ENCODE data around the gene LRRN2. TPM values are rescaled to one million over a fixed set of nuclear protein-coding genes. Genes with fewer than 3 reads are reported as not detected.

Gene LRRN2
- total RNA-seq, 1 donor from 2014 or later = 3.9 TPM

GRCh38 chr1:204618148-204618760, 67.3 kb downstream of the LRRN2 start:
- H3K27ac Mint-ChIP-seq = no peak overlapping the region
- no peaks in the 10 kb centered on the region for H3K36me3 Mint-ChIP-seq
- TF ChIP-seq CTCF (IDR thresholded peaks at IDR 0.05; ENCODE audit: unreplicated experiment) = no peak
- no peaks in the 10 kb centered on the region for H3K9me3 Mint-ChIP-seq
- peaks cover 18% of the 10 kb centered on the region for H3K27me3 Mint-ChIP-seq (ENCODE audit: low read depth)
- H3K4me1 Mint-ChIP-seq = peaks cover 14% of the 10 kb centered on the region
- DNase-seq (ENCODE audit: low spot score in 2 of 2, unreplicated experiment in 2 of 2) = no peak
- no peak overlapping the region for H3K4me3 Mint-ChIP-seq

GRCh38 chr1:204617256-204618147, 68.0 kb downstream of the LRRN2 start:
- Mint-ChIP-seq H3K4me3 (no peak overlapping the region), H3K27me3 (ENCODE audit: low read depth) (peaks cover 22% of the 10 kb centered on the region), H3K9me3 (no peaks in the 10 kb centered on the region), H3K4me1 (peaks cover 8% of the 10 kb centered on the region), H3K36me3 (no peaks in the 10 kb centered on the region), H3K27ac (no peak overlapping the region)
- DNase-seq (ENCODE audit: low spot score in 2 of 2, unreplicated experiment in 2 of 2) = no peak
- no peak for TF ChIP-seq CTCF (IDR thresholded peaks at IDR 0.05; ENCODE audit: unreplicated experiment)

GRCh38 chr1:204616641-204617040, 68.9 kb downstream of the LRRN2 start:
- H3K4me1 Mint-ChIP-seq = peaks cover 8% of the 10 kb centered on the region
- H3K9me3 Mint-ChIP-seq = no peaks in the 10 kb centered on the region
- peaks cover 25% of the 10 kb centered on the region for H3K27me3 Mint-ChIP-seq (ENCODE audit: low read depth)
- TF ChIP-seq CTCF (IDR thresholded peaks at IDR 0.05; ENCODE audit: unreplicated experiment) = no peak
- no peaks in the 10 kb centered on the region for H3K36me3 Mint-ChIP-seq
- no peak overlapping the region for H3K27ac Mint-ChIP-seq
- no peak for DNase-seq (ENCODE audit: low spot score in 2 of 2, unreplicated experiment in 2 of 2)
- no peak overlapping the region for H3K4me3 Mint-ChIP-seq

- Mint-ChIP-seq H3K27ac (no peak overlapping the region), H3K9me3 (no peaks in the 10 kb centered on the region), H3K4me1 (peaks cover 8% of the 10 kb centered on the region), H3K36me3 (no peaks in the 10 kb centered on the region), H3K4me3 (no peak overlapping the region), H3K27me3 (ENCODE audit: low read depth) (peaks cover 27% of the 10 kb centered on the region)
- DNase-seq (ENCODE audit: low spot score in 2 of 2, unreplicated experiment in 2 of 2) = no peak
- TF ChIP-seq CTCF (IDR thresholded peaks at IDR 0.05; ENCODE audit: unreplicated experiment) = no peak
These were observed 69.7 kb downstream of the LRRN2 start for GRCh38 chr1:204615881-204616280.

GRCh38 chr1:204613636-204614035, 71.9 kb downstream of the LRRN2 start:
- no peak overlapping the region for H3K4me3 Mint-ChIP-seq
- H3K36me3 Mint-ChIP-seq = no peaks in the 10 kb centered on the region
- no peak for TF ChIP-seq CTCF (IDR thresholded peaks at IDR 0.05; ENCODE audit: unreplicated experiment)
- H3K9me3 Mint-ChIP-seq = no peaks in the 10 kb centered on the region
- H3K27ac Mint-ChIP-seq = no peak overlapping the region
- peaks cover 40% of the 10 kb centered on the region for H3K27me3 Mint-ChIP-seq (ENCODE audit: low read depth)
- peaks cover 8% of the 10 kb centered on the region for H3K4me1 Mint-ChIP-seq
- DNase-seq (ENCODE audit: low spot score in 2 of 2, unreplicated experiment in 2 of 2) = no peak

Measured in mesothelial cell of epicardium (in vitro differentiated cells).